Measurements from ENCODE around the gene MRPS31. TPM values are rescaled to one million over a fixed set of nuclear protein-coding genes. Genes with fewer than 3 reads are reported as not detected.

The MRPS31 gene
- total RNA-seq, 1 experiment from 2014 or later, result 15.3 TPM

GRCh38 chr13:40777166-40777808 lies 6.3 kb upstream of the MRPS31 start:
- DNase-seq, result peak; percentile 36
- intact Hi-C loops (cut with micrococcal nuclease; ENCODE audit: unreplicated experiment), result loop anchor here (1.0 to 10.0 kb wide), 4 partner anchors 144 to 1092 kb away; no protein-coding TSS in a partner anchor
- peaks cover 17% of the 10 kb centered on the region for H3K4me1 Mint-ChIP-seq (ENCODE audit: low read depth, unreplicated experiment)
- H3K27ac Mint-ChIP-seq (ENCODE audit: unreplicated experiment), result peak overlapping the region; percentile 21
- no TSS peak for BruUV-seq (replicated peaks)
- H3K9me3 Mint-ChIP-seq (ENCODE audit: low read depth, unreplicated experiment), result no peaks in the 10 kb centered on the region
- no peaks in the 10 kb centered on the region for H3K27me3 Mint-ChIP-seq (ENCODE audit: unreplicated experiment)
- H3K4me3 Mint-ChIP-seq (ENCODE audit: low read depth, unreplicated experiment), result peak overlapping the region; percentile 15
- CTCF ChIA-PET, result interaction anchor here (0.9 to 1.3 kb wide), 4 partner anchors 10 to 216 kb away, joined by 3 to 4 read pairs (median 3); partner anchors contain the start of gene SLC25A15
- TF ChIP-seq, protein P1, sequence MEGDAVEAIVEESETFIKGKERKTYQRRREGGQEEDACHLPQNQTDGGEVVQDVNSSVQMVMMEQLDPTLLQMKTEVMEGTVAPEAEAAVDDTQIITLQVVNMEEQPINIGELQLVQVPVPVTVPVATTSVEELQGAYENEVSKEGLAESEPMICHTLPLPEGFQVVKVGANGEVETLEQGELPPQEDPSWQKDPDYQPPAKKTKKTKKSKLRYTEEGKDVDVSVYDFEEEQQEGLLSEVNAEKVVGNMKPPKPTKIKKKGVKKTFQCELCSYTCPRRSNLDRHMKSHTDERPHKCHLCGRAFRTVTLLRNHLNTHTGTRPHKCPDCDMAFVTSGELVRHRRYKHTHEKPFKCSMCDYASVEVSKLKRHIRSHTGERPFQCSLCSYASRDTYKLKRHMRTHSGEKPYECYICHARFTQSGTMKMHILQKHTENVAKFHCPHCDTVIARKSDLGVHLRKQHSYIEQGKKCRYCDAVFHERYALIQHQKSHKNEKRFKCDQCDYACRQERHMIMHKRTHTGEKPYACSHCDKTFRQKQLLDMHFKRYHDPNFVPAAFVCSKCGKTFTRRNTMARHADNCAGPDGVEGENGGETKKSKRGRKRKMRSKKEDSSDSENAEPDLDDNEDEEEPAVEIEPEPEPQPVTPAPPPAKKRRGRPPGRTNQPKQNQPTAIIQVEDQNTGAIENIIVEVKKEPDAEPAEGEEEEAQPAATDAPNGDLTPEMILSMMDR (IDR thresholded peaks at IDR 0.05; ENCODE audit: unreplicated experiment), result peak; percentile 45
- H3K36me3 Mint-ChIP-seq (ENCODE audit: insufficient read depth, unreplicated experiment), result no peaks in the 10 kb centered on the region

- DNase-seq, result no peak
- intact Hi-C loops (cut with micrococcal nuclease; ENCODE audit: unreplicated experiment), result loop anchor here (1.0 to 10.0 kb wide), 4 partner anchors 145 to 1092 kb away; no protein-coding TSS in a partner anchor
- H3K27ac Mint-ChIP-seq (ENCODE audit: unreplicated experiment), result peak overlapping the region; percentile 21
- peak overlapping the region; percentile 15 for H3K4me3 Mint-ChIP-seq (ENCODE audit: low read depth, unreplicated experiment)
- no peaks in the 10 kb centered on the region for H3K27me3 Mint-ChIP-seq (ENCODE audit: unreplicated experiment)
- TF ChIP-seq, protein P1 (IDR thresholded peaks at IDR 0.05; ENCODE audit: unreplicated experiment), result no peak
- no peaks in the 10 kb centered on the region for H3K9me3 Mint-ChIP-seq (ENCODE audit: low read depth, unreplicated experiment)
- H3K36me3 Mint-ChIP-seq (ENCODE audit: insufficient read depth, unreplicated experiment), result no peaks in the 10 kb centered on the region
- no TSS peak for BruUV-seq (replicated peaks)
- CTCF ChIA-PET, result interaction anchor here (0.9 to 1.3 kb wide), 3 partner anchors 13 to 216 kb away, joined by 3 read pairs; partner anchors contain the start of gene SLC25A15
- H3K4me1 Mint-ChIP-seq (ENCODE audit: low read depth, unreplicated experiment), result peaks cover 17% of the 10 kb centered on the region
Measured at GRCh38 chr13:40776681-40777165, 5.7 kb upstream of the MRPS31 start.

DNA sequence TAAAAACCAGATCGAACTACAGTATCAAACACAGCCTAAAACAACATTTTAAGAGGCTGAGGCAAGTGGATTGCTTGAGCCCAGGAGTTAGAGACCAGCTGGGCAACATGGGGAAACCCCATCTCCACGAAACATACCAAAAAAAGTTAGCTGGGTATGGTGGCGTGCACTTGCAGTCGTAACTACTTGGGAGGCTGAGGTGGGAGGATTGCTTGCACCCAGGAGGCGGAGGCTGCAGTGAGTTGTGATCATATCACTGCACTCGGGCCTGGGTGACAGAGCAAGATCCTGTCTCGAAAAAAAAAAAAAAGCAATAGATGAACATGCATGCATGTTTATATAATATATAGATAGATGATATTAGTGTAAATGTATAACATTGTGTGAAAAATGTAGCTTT lies 5.2 kb upstream of the MRPS31 start:
- CTCF ChIA-PET, result interaction anchor here (0.6 kb wide), 1 partner anchor 44 kb away, joined by 4 read pairs; no protein-coding TSS in a partner anchor
- no peak for DNase-seq
- Mint-ChIP-seq H3K4me3 (ENCODE audit: low read depth, unreplicated experiment) (no peak overlapping the region), H3K27me3 (ENCODE audit: unreplicated experiment) (no peaks in the 10 kb centered on the region), H3K9me3 (ENCODE audit: low read depth, unreplicated experiment) (no peaks in the 10 kb centered on the region), H3K27ac (ENCODE audit: unreplicated experiment) (no peak overlapping the region), H3K4me1 (ENCODE audit: low read depth, unreplicated experiment) (peaks cover 17% of the 10 kb centered on the region), H3K36me3 (ENCODE audit: insufficient read depth, unreplicated experiment) (peaks cover 3% of the 10 kb centered on the region)
- TF ChIP-seq, protein P1 (IDR thresholded peaks at IDR 0.05; ENCODE audit: unreplicated experiment), result no peak
- no TSS peak for BruUV-seq (replicated peaks)
- intact Hi-C loops (cut with micrococcal nuclease; ENCODE audit: unreplicated experiment), result loop anchor here (2.0 to 10.0 kb wide), 3 partner anchors 833 to 1091 kb away; no protein-coding TSS in a partner anchor

GRCh38 chr13:40774672-40775071 lies 3.7 kb upstream of the MRPS31 start:
- Mint-ChIP-seq H3K36me3 (ENCODE audit: insufficient read depth, unreplicated experiment) (peaks cover 15% of the 10 kb centered on the region), H3K9me3 (ENCODE audit: low read depth, unreplicated experiment) (no peaks in the 10 kb centered on the region), H3K27me3 (ENCODE audit: unreplicated experiment) (no peaks in the 10 kb centered on the region), H3K27ac (ENCODE audit: unreplicated experiment) (no peak overlapping the region), H3K4me3 (ENCODE audit: low read depth, unreplicated experiment) (no peak overlapping the region), H3K4me1 (ENCODE audit: low read depth, unreplicated experiment) (peaks cover 26% of the 10 kb centered on the region)
- CTCF ChIA-PET, result no interaction called here
- no TSS peak for BruUV-seq (replicated peaks)
- no peak for DNase-seq
- TF ChIP-seq, protein P1 (IDR thresholded peaks at IDR 0.05; ENCODE audit: unreplicated experiment), result no peak
- intact Hi-C loops (cut with micrococcal nuclease; ENCODE audit: unreplicated experiment), result loop anchor here (10.0 kb wide), 1 partner anchor 1000 kb away; no protein-coding TSS in a partner anchor

All from Calu3 (cell line).